COLO668 (cell line): ENCODE results near the gene ALKBH6.
"Not testable (repeated sequence)": the region's sequence is repeated elsewhere in the genome, so short reads cannot be mapped to it uniquely, and the experiment has no call there.

Experiments used
- DNase-seq: peaks from one replicate; lab custom pipeline; 2025; ENCODE audit not compliant: unreplicated experiment; lab: John Stamatoyannopoulos, UW

ALKBH6 gene

GRCh38 chr19:35993923-35994598 is 20.0 kb downstream of the ALKBH6 start:
- DNase-seq: peak; percentile 10

- no peak for DNase-seq
Observed at GRCh38 chr19:35992907-35993765, 20.9 kb downstream of the ALKBH6 start.

- no peak for DNase-seq
Observed at GRCh38 chr19:35991731-35992450, 22.1 kb downstream of the ALKBH6 start.

GRCh38 chr19:35990771-35991730 is 23.0 kb downstream of the ALKBH6 start:
- DNase-seq: no peak

GRCh38 chr19:35990156-35990555 is 23.9 kb downstream of the ALKBH6 start:
- no peak for DNase-seq

- no peak for DNase-seq
Observed at GRCh38 chr19:35988824-35989223, 25.2 kb downstream of the ALKBH6 start.

GRCh38 chr19:35987571-35987896 is 26.5 kb downstream of the ALKBH6 start:
- no peak for DNase-seq

- peak; percentile 52 for DNase-seq
Observed at GRCh38 chr19:35986664-35987570, 27.1 kb downstream of the ALKBH6 start.

- DNase-seq: no peak
Observed at GRCh38 chr19:35986111-35986510, 27.9 kb downstream of the ALKBH6 start.

GRCh38 chr19:35983177-35983576 is 30.8 kb downstream of the ALKBH6 start:
- no peak for DNase-seq

GRCh38 chr19:35980997-35981396 is 33.0 kb downstream of the ALKBH6 start:
- not testable (repeated sequence) for DNase-seq

GRCh38 chr19:35978832-35979365 is 35.1 kb downstream of the ALKBH6 start:
- DNase-seq: no peak

GRCh38 chr19:35978271-35978670 is 35.7 kb downstream of the ALKBH6 start:
- no peak for DNase-seq

- DNase-seq: peak; percentile 39
Observed at GRCh38 chr19:35977446-35978222, 36.4 kb downstream of the ALKBH6 start.

- no peak for DNase-seq
Observed at GRCh38 chr19:35975608-35976214, 38.3 kb downstream of the ALKBH6 start.

- peak; percentile 9 for DNase-seq
Observed at GRCh38 chr19:35973487-35973886, 40.5 kb downstream of the ALKBH6 start.

GRCh38 chr19:35966771-35967170 is 47.2 kb downstream of the ALKBH6 start:
- no peak for DNase-seq

GRCh38 chr19:35963514-35963913 is 50.5 kb downstream of the ALKBH6 start:
- no peak for DNase-seq
